Effector memory CD4-positive, alpha-beta T cell (primary cell): ENCODE data around the gene CLEC11A.
A peak's percentile ranks its signal among the peaks of the same experiment; 100 is the strongest.

Experiments used
- DNase-seq, 3 donors: peaks; one replicate each; pipeline ENCODE4 v3.0.0-alpha.2; 2020
- H3K27ac ChIP-seq: 2 replicates; pipeline ENCODE4 v1.7.0; 2013; ENCODE audit warnings: mild to moderate bottlenecking, low read length, moderate library complexity; ENCODE audit not compliant: insufficient read depth, poor library complexity, severe bottlenecking
- H3K27me3 ChIP-seq: replicated peaks from 2 replicates; pipeline ENCODE4 v1.7.0; 2013; ENCODE audit warnings: mild to moderate bottlenecking, low read length; ENCODE audit not compliant: insufficient read depth, control insufficient read depth, poor library complexity, severe bottlenecking
- H3K36me3 ChIP-seq: 2 replicates; pipeline ENCODE4 v1.7.0; 2013; ENCODE audit warnings: mild to moderate bottlenecking, low read length, moderate library complexity; ENCODE audit not compliant: control insufficient read depth, insufficient read depth
- H3K4me1 ChIP-seq: 2 replicates; pipeline ENCODE4 v1.7.0; 2013; ENCODE audit warnings: low read length, mild to moderate bottlenecking; ENCODE audit not compliant: control insufficient read depth, insufficient read depth, poor library complexity, severe bottlenecking
- H3K4me3 ChIP-seq: 2 replicates; pipeline ENCODE4 v1.7.0; 2013; ENCODE audit warnings: low read length, low read depth, mild to moderate bottlenecking; ENCODE audit not compliant: insufficient read depth, poor library complexity, severe bottlenecking
- H3K9me3 ChIP-seq: 2 replicates; pipeline ENCODE4 v1.7.0; 2013; ENCODE audit warnings: mild to moderate bottlenecking, low read length, moderate library complexity; ENCODE audit not compliant: control insufficient read depth
- total RNA-seq, 3 donors: gene quantifications; one replicate each; lab custom pipeline; 2026; lab: John Stamatoyannopoulos, UW

Gene CLEC11A
- 0.26 to 1.5 (median 0.52) reads per million in 3 donors for total RNA-seq

- Histone ChIP-seq H3K4me3 (peak within 1 kb of the TSS; percentile 48), H3K27ac (no peak within 1 kb of the TSS), H3K4me1 (peaks cover 29% of the 10 kb centered on the region), H3K27me3 (peaks cover 34% of the 10 kb centered on the region), H3K36me3 (no peaks in the 10 kb centered on the region), H3K9me3 (no peaks in the 10 kb centered on the region)
- DNase-seq, result no peak
Measured at GRCh38 chr19:50723069-50723468, at the start of gene CLEC11A. CLEC11A (plus strand) TSS chr19:50723364; CDS start chr19:50723526, 162 bp downstream.

GRCh38 chr19:50676625-50677197 lies 46.5 kb upstream of the CLEC11A start:
- Histone ChIP-seq H3K36me3 (no peaks in the 10 kb centered on the region), H3K27ac (no peak overlapping the region), H3K4me3 (no peak overlapping the region), H3K4me1 (no peaks in the 10 kb centered on the region), H3K9me3 (no peaks in the 10 kb centered on the region), H3K27me3 (no peaks in the 10 kb centered on the region)
- no peak for DNase-seq

- H3K4me1 ChIP-seq, result no peaks in the 10 kb centered on the region
- no peak overlapping the region for H3K4me3 ChIP-seq
- H3K27me3 ChIP-seq, result no peaks in the 10 kb centered on the region
- no peaks in the 10 kb centered on the region for H3K9me3 ChIP-seq
- H3K36me3 ChIP-seq, result no peaks in the 10 kb centered on the region
- DNase-seq, result no peak
- H3K27ac ChIP-seq, result no peak overlapping the region
Measured at GRCh38 chr19:50677636-50678035, 45.5 kb upstream of the CLEC11A start.

- no peak for DNase-seq
- Histone ChIP-seq H3K4me1 (no peaks in the 10 kb centered on the region), H3K4me3 (no peak overlapping the region), H3K27me3 (no peaks in the 10 kb centered on the region), H3K36me3 (no peaks in the 10 kb centered on the region), H3K9me3 (no peaks in the 10 kb centered on the region), H3K27ac (no peak overlapping the region)
Measured at GRCh38 chr19:50678323-50678722, 44.8 kb upstream of the CLEC11A start.

GRCh38 chr19:50679177-50680125 lies 43.7 kb upstream of the CLEC11A start:
- DNase-seq, result peak; percentile 28 to 57 (median 50)
- H3K27me3 ChIP-seq, result no peaks in the 10 kb centered on the region

GRCh38 chr19:50686310-50687032 lies 36.7 kb upstream of the CLEC11A start:
- Histone ChIP-seq H3K4me3 (no peak overlapping the region), H3K27me3 (peaks cover 18% of the 10 kb centered on the region), H3K36me3 (no peaks in the 10 kb centered on the region), H3K9me3 (no peaks in the 10 kb centered on the region), H3K4me1 (no peaks in the 10 kb centered on the region), H3K27ac (no peak overlapping the region)
- no peak for DNase-seq

More at GRCh38 chr19:50679177-50680125, 43.7 kb upstream of the CLEC11A start:
- Histone ChIP-seq H3K4me1 (no peaks in the 10 kb centered on the region), H3K27ac (no peak overlapping the region), H3K9me3 (no peaks in the 10 kb centered on the region), H3K4me3 (no peak overlapping the region), H3K36me3 (no peaks in the 10 kb centered on the region)

- no peaks in the 10 kb centered on the region for H3K9me3 ChIP-seq
- H3K4me3 ChIP-seq, result no peak overlapping the region
- no peak overlapping the region for H3K27ac ChIP-seq
- H3K4me1 ChIP-seq, result no peaks in the 10 kb centered on the region
- no peaks in the 10 kb centered on the region for H3K36me3 ChIP-seq
- DNase-seq, result no peak
- H3K27me3 ChIP-seq, result peaks cover 26% of the 10 kb centered on the region
Measured at GRCh38 chr19:50688766-50689165, 34.4 kb upstream of the CLEC11A start.

- Histone ChIP-seq H3K27ac (no peak overlapping the region), H3K9me3 (no peaks in the 10 kb centered on the region), H3K27me3 (peaks cover 26% of the 10 kb centered on the region), H3K4me1 (no peaks in the 10 kb centered on the region), H3K4me3 (no peak overlapping the region), H3K36me3 (no peaks in the 10 kb centered on the region)
- no peak for DNase-seq
Measured at GRCh38 chr19:50690439-50690838, 32.7 kb upstream of the CLEC11A start.

GRCh38 chr19:50693064-50693975 lies 29.8 kb upstream of the CLEC11A start:
- Histone ChIP-seq H3K36me3 (no peaks in the 10 kb centered on the region), H3K4me3 (no peak overlapping the region), H3K27me3 (peaks cover 11% of the 10 kb centered on the region), H3K27ac (no peak overlapping the region), H3K4me1 (no peaks in the 10 kb centered on the region), H3K9me3 (no peaks in the 10 kb centered on the region)
- DNase-seq, result no peak
